A172 (cell line): ENCODE data around the gene ZNF524. TPM values are rescaled to one million over a fixed set of nuclear protein-coding genes. Genes with fewer than 3 reads are reported as not detected.

Experiments
- total RNA-seq: library from RNA; depleted of rRNA; stranded (reverse); fragments of >200 nt; shearing (Covaris generic); gene quantifications from 2 replicates; pipeline ENCODE4 v1.2.3, GENCODE V29; 2014; rRNA removed

Gene ZNF524
- total RNA-seq, 1 experiment from 2014 or later: 20.0 TPM

Other genes with a start within 250 kb of the ZNF524 start
- 0.28 TPM in 1 of 2 replicates, not detected in the other for gene COX6B2, start 245.6 kb upstream of the ZNF524 start, total RNA-seq
- not detected in 2 replicates for gene GARIN5B, start 237.0 kb upstream of the ZNF524 start, total RNA-seq
- 8.4 and 9.4 TPM in 2 replicates for gene IL11, start 229.8 kb upstream of the ZNF524 start, total RNA-seq
- gene TMEM190, start 223.5 kb upstream of the ZNF524 start, total RNA-seq: not detected in 2 replicates
- gene TMEM238, start 216.0 kb upstream of the ZNF524 start, total RNA-seq: 1.2 TPM in 1 of 2 replicates, not detected in the other
- 453 and 647 TPM in 2 replicates for gene RPL28, start 214.4 kb upstream of the ZNF524 start, total RNA-seq
- 272 and 464 TPM in 2 replicates for gene UBE2S, start 192.5 kb upstream of the ZNF524 start, total RNA-seq
- not detected in 2 replicates for gene SHISA7, start 157.0 kb upstream of the ZNF524 start, total RNA-seq
- 114 and 139 TPM in 2 replicates for gene ISOC2, start 138.6 kb upstream of the ZNF524 start, total RNA-seq
- 0.07 TPM in 1 of 2 replicates, not detected in the other for gene C19orf85, start 135.5 kb upstream of the ZNF524 start, total RNA-seq
- 4.1 and 4.8 TPM in 2 replicates for gene ZNF628, start 123.7 kb upstream of the ZNF524 start, total RNA-seq
- 56.2 and 65.7 TPM in 2 replicates for gene NAT14, start 115.1 kb upstream of the ZNF524 start, total RNA-seq
- gene SSC5D, start 111.9 kb upstream of the ZNF524 start, total RNA-seq: 1.1 and 1.2 TPM in 2 replicates
- 0.38 TPM in 1 of 2 replicates, not detected in the other for gene SBK2, start 63.2 kb upstream of the ZNF524 start, total RNA-seq
- 0.19 and 0.81 TPM in 2 replicates for gene SBK3, start 54.7 kb upstream of the ZNF524 start, total RNA-seq
- gene ZNF579, start 19.4 kb upstream of the ZNF524 start, total RNA-seq: 7.9 and 16.6 TPM in 2 replicates
- gene FIZ1, start 771 bp upstream of the ZNF524 start, total RNA-seq: 11.5 and 11.7 TPM in 2 replicates
- 0.81 and 1.4 TPM in 2 replicates for gene ZNF865, start 5.4 kb downstream of the ZNF524 start, total RNA-seq
- 0.62 and 6.5 TPM in 2 replicates for gene ZNF784, start 24.3 kb downstream of the ZNF524 start, total RNA-seq
- gene ZNF580, start 40.7 kb downstream of the ZNF524 start, total RNA-seq: 13.0 and 21.6 TPM in 2 replicates
- 7.3 and 20.2 TPM in 2 replicates for gene ZNF581, start 43.4 kb downstream of the ZNF524 start, total RNA-seq
- gene CCDC106, start 47.9 kb downstream of the ZNF524 start, total RNA-seq: 2.6 and 6.0 TPM in 2 replicates
- 143 and 169 TPM in 2 replicates for gene U2AF2, start 54.7 kb downstream of the ZNF524 start, total RNA-seq
- gene EPN1, start 74.9 kb downstream of the ZNF524 start, total RNA-seq: 135 and 138 TPM in 2 replicates
- gene NLRP9, start 138.1 kb downstream of the ZNF524 start, total RNA-seq: not detected in 2 replicates
- gene RFPL4A, start 158.8 kb downstream of the ZNF524 start, total RNA-seq: not detected in 2 replicates
- 1.6 TPM in 1 of 2 replicates, not detected in the other for gene RFPL4AL1, start 168.8 kb downstream of the ZNF524 start, total RNA-seq
- gene NLRP11, start 231.7 kb downstream of the ZNF524 start, total RNA-seq: 2.5 and 4.9 TPM in 2 replicates
- 0.03 TPM in 1 of 2 replicates, not detected in the other for gene NLRP4, start 236.3 kb downstream of the ZNF524 start, total RNA-seq